IPS-NIHi7 (cell line): Measurements from ENCODE around the gene MPDZ.

Experiments used
- DNase-seq: peaks from one replicate; pipeline ENCODE4 v3.0.0; 2012; ENCODE audit warnings: mixed read lengths; ENCODE audit errors: extremely low spot score

Gene MPDZ

GRCh38 chr9:13186774-13187173, 92.7 kb downstream of the MPDZ start:
- no peak for DNase-seq

DNA sequence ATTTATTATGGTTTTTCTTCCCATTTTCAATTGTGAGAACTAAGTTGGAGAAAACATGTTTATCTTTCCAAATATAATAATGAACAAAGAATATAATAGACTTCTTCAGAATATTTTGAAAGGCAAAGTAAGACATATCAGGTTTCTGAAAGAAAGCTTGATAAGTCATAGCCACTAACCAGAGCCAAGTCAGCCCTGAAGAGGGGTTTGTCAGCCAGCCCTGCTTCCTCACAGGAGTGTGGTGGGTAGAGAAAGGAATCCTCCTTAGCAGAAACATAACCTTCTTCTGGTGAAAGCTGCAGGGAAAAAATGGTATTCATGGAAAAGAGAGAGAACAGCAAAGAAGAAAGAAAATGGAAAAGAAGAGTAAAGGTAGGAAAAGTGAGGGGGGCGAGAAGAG, 93.4 kb downstream of the MPDZ start:
- DNase-seq: no peak

DNA sequence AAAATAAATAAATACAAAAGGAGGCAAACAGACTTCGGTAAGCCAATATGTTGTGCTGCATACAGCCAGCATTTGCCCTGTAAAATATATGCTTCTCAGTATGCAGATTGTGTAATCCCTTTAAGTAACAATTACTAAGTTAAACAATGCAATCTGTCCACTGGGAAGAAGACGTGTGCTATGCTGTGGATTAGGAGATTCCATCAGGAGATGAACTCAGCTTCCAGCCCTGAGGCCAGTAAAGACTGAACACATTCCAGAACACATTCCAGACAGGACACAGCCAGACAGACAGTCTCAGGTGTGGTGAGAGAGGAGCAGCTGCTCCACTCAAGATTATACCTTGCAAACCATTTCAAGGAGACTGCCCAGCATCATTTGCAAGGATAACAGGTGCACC, 97.8 kb downstream of the MPDZ start:
- no peak for DNase-seq

DNA sequence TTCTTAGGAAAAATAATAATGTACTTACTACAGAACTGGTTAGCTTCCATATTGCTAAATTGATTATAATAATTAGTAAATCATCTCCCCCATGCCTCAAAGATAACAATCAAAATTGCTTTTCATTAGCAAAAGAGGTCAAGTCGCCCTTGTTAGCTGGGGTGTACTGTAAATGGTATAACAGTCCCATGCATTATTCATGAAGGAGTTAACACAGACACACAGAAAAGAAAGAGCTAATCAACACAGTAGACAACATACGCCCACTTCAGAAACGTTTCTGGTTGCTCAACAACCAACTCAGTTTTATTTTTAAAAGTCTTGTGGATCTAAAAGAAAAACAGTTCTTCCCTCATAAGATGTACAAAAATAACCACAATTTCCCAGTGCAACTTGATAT, 100.2 kb downstream of the MPDZ start:
- no peak for DNase-seq

- DNase-seq: no peak
Observed at GRCh38 chr9:13175732-13176131, 103.8 kb downstream of the MPDZ start.

DNA sequence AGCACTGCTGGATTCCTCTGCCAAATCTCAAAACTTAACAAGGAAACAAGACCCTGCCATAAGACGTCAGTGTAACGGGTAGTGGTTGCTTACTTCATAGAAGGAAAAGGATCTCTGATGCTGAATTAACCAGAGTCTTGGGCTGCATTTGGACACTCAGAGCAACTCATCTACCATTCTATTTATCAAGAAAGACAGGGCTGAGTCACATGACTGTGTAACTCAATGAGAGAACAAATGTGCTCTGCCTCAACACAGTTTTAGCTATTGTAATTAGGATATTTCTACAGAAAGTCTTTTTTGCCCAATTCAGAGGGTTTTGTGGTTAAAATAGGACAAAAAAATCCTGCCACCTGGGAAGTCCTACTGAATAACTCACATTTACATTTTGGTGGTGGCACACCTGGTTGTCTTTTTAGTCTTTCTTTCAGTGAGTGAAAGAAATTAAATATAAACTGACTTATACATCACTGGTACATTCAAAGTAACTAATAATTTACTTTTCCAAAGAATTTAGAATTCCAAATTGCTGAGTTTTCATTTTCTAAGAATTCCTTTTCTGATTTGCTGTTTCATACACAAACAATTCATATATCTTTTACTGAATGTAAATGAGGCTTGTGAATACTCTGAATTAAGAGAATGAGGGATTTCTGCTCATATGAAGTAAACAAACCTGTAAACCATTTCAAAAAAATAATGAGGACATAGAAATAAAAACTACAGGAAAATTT, 104.4 kb downstream of the MPDZ start:
- no peak for DNase-seq

- no peak for DNase-seq
Observed at GRCh38 chr9:13173553-13173952, 105.9 kb downstream of the MPDZ start.

- DNase-seq: no peak
Observed at GRCh38 chr9:13171261-13171660, 108.2 kb downstream of the MPDZ start.

- DNase-seq: no peak
Observed at GRCh38 chr9:13166996-13167395, 112.5 kb downstream of the MPDZ start.

GRCh38 chr9:13165956-13166355, 113.5 kb downstream of the MPDZ start:
- DNase-seq: no peak

GRCh38 chr9:13165236-13165945, 114.1 kb downstream of the MPDZ start:
- DNase-seq: no peak

- no peak for DNase-seq
Observed at GRCh38 chr9:13163946-13164345, 115.5 kb downstream of the MPDZ start.

DNA sequence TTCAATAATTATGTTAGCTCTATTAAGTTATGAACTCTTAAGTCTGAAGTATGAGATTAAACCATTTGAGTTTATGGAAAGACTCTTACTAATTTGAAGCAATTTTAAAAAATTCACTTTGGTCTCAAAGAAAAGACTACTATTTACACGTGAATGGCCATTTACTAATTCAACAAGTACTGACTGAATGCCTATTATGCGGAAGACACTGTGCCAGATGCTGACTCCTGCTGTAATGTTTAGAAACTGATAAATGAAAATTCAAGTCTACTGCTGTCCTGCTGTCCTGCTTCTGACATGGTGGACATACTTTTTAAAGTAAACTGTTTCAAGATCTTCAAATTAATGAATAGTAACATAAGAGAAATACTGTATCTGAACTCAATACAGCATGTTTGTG, 116.2 kb downstream of the MPDZ start:
- no peak for DNase-seq

GRCh38 chr9:13160051-13160450, 119.4 kb downstream of the MPDZ start:
- DNase-seq: no peak

- DNase-seq: no peak
Observed at GRCh38 chr9:13158986-13159385, 120.5 kb downstream of the MPDZ start.

DNA sequence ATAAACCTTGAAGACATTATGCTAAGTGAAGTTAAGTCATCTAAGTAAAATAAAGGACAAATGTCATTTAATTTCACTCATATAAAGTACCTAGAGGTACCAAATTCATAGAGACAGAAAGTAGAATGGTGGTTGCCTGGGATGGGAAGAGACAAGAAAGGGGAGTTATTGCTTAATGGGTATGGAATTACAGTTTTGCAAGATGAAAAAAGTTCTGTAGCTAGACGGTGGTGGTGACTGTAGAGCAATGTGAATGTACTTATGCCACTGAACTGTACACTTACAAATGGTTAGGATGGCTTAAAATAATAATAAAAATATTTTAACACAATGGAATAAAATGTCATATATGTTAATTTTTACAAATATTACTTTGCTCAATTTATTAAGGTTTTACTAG, 128.0 kb downstream of the MPDZ start:
- DNase-seq: no peak

DNA sequence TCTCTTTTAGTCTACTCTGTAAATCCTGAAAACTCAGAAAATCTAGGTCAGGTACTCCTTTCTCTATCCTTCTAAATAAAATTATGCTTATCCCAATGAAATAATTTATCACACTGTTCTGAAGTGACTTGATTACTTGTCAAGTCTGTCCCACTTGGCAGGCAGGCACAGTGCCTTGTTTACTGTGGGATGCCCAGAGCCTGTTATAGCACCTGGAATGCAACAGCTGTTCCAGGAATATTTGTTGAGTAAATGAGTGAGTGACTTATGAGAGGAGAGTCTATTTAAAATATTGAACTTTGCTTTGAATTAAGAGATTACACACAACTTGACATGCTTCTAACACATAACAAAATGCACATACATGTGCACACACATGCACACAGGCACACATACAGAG, 130.0 kb downstream of the MPDZ start:
- DNase-seq: no peak

DNA sequence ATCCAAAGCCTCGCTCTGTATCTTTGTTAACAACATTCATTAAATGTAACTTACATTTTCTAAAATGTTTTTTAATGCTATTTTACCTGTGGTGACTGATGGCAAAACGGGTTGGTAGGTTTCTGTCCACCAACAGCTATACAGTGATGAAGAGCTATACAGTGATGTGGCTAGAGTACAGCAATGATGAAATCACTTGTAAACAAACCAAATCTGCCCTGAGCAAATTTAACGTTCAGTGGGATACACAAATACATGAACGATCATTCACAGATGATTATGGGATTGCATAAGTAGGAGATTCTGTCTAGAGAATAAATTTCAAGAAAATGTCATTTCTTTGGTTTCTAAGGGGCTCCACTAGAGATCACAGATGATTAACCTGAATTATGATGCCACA, 132.7 kb downstream of the MPDZ start:
- no peak for DNase-seq

GRCh38 chr9:13145340-13145739, 134.2 kb downstream of the MPDZ start:
- no peak for DNase-seq

GRCh38 chr9:13144166-13144775, 135.2 kb downstream of the MPDZ start:
- DNase-seq: no peak

- no peak for DNase-seq
Observed at GRCh38 chr9:13143281-13143680, 136.2 kb downstream of the MPDZ start.

GRCh38 chr9:13142776-13143175, 136.7 kb downstream of the MPDZ start:
- no peak for DNase-seq

DNA sequence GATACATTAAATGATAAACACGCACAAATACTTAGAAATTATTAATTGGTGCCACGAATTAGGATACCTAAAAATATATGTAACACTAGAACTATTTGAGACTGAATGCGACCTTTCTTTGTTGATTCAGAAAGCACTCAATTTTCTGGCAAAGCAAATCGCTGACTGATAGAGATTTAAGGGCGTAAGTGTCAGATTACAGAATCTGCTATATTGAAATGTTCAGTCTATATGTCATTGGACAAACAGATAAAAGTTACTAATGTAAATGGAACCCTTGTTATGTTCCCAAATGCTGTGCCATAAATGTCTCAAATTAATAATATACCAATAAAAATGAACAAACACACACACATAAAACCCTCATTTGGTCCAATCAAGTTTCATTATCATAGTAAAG, 137.9 kb downstream of the MPDZ start:
- no peak for DNase-seq
